Embryonic facial prominence (tissue), 1 donor: ENCODE measurements around the gene PPM1H.
"Not testable (repeated sequence)": the region's sequence is repeated elsewhere in the genome, so short reads cannot be mapped to it uniquely, and the experiment has no call there.

Experiments used
- DNase-seq: peaks from one replicate; pipeline ENCODE4 v3.0.0-alpha.2; 2016; ENCODE audit errors: extremely low spot score

Gene PPM1H

GRCh38 chr12:62834971-62835547 is 99.9 kb downstream of the PPM1H start:
- DNase-seq, result no peak

GRCh38 chr12:62834406-62834805 is 100.5 kb downstream of the PPM1H start:
- no peak for DNase-seq

DNA sequence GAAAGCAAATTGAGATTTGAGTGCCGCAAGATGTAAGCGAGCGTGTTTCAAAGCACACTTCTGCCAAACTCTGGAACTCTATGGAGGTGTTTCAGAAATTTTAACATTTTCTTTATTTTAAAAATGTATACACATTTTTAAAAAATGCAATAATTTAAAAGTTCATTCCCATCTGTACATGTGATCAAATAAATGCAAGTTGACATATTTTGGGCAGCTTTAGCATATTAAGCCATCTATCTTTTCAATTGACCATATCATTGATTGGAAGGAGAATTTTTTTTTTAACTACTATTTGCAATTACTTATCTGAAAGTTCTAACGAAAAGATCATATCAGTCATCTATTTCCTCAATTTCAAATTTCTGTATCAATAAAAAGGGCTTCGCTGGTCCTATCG is 101.3 kb downstream of the PPM1H start:
- DNase-seq, result no peak

DNA sequence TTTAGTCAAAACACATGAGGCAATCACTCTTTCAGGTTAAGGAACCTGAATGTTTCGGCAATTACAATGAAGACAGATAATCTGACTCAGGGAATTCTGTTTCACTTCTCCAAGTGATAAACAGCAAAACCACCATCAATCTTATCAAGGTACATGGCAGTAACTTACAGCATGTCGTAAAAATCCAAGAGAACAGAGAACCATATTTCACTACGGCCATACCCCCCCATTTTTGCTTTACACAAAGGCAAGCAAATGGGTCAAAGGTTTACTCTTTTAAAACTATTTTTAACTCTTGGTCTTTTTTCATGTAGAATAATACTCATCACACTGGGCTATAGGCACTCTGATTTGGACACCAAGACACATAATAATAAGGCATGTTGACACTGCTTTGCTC is 102.4 kb downstream of the PPM1H start:
- no peak for DNase-seq

GRCh38 chr12:62832027-62832426 is 102.9 kb downstream of the PPM1H start:
- no peak for DNase-seq

DNA sequence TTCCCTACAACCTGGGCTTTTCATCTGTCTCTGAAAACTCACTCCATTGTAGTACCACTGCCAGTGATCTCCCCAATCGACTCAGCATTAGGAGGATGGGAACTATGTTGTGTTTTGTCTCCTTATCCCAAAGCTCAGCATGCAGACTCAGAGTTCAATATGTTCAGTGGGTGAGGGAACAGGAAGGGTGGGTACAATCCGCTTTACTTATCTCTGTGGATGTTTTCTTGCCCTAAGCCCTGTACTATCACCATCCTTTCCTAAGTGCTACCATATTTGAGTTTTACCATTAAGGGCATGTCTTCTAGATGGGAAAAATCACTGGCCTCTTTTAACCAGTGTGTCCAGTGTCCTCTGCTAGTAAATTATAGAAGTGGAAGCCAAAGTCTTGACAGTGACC is 107.1 kb downstream of the PPM1H start:
- DNase-seq, result no peak

DNA sequence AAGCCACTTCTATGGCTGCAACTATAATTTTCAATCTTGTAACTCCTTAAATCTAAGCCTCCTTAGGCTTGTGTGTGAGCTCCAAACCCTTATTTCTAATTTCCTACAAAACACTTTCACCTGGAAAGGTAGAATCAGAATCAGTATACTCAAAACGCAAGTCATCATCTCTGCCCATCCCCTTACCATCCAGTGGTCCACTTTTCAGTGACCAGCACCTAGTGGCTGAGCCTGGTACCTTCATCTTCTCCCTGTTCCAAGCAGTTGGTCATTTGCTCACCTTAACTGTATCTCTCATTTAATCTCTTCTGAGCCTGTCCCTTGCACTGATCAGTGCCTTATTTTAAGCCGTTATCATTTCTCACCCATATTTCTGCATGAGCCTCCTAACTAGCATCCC is 107.9 kb downstream of the PPM1H start:
- no peak for DNase-seq

GRCh38 chr12:62817556-62818271 is 117.2 kb downstream of the PPM1H start:
- DNase-seq, result no peak

DNA sequence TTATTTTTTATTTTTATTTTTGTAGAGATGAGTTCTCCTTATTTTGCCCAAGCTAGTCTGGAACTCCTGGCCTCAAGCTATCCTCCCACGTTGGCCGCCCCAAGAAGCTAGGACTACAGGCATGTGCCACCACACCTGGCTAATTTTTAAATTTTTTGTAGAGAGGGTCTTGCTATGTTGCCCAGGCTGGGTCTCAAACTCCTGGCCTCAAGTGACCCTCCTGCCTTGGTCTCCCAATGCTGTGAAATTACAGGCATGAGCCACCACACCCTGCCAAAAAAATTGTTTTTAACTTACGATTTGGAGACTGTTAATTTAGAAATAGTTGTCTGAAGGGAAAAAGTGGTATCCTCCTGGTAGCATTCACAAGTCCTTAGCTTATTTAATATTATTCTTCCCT is 120.7 kb downstream of the PPM1H start:
- no peak for DNase-seq

DNA sequence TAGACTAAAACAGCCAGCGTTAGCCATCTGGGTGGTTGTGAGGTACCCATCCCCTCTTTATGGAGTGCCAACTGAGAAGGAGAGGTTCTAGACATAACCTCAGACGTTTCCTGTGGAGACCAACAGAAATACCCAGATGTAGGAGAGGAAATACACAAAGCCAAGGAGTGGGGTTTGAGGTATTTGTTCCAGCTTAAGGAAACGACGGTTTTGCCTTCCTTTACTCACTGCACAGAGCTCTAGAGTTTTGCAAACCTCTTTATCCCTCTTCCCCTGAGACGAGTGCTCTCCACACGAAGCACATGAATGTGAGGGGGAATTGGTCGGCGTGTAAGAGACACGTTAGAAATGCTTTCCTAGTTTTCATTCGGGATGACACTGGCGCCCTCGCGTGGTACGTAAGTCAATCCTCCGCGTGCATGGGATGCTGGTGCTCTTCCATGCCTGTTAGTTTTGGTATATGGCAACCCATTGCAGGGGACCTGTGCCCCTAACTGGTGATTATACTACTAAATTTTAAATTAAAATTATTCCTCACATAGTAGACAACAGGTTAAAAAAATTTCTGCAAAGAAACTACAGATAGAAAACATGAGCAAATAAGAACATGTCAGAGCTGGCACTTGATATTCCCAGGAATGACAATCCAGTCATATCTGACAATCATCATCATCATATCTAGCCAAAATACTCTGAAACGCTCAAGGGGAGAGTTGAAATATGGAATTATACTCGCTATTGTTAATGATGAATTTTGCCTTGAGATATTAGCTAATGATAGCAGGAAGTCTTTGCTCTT is 121.7 kb downstream of the PPM1H start:
- DNase-seq, result peak; percentile 36

- not testable (repeated sequence) for DNase-seq
Measured at GRCh38 chr12:62811481-62811880, 123.5 kb downstream of the PPM1H start.

DNA sequence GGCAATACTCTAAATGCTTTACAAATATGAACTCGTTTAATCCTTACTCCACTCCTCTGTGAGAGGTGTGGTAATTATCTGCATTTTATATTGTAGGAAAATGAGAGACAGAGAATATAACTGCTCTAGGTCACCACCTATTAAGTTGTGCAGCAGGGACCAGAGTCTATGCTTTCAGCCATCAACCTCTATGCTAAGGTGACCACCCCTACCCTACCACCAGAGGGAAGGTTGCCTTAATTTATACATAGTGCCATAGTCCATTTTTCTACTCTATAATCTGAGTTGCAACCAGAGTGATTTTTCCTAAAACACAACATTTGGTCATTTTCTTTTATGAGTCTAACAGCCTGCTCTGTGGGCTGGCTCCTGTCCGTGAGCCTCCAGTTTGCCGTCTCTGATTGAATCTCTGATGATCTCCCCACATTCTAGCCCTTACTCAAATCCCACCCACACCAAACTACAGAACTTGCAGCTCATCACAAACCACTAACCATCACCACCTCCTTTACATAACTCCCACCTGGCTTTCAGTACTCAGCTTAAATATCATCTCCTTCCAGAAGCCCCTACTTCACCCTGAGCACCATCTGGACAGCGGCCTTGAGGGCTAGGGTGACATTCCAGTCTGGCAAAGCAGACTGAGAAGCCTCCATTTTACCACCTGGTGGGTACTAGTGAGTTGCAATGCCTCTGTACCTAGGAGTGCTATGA is 126.6 kb downstream of the PPM1H start:
- no peak for DNase-seq

GRCh38 chr12:62806893-62807292 is 128.1 kb downstream of the PPM1H start:
- DNase-seq, result no peak

- DNase-seq, result no peak
Measured at GRCh38 chr12:62806244-62806836, 128.6 kb downstream of the PPM1H start.

GRCh38 chr12:62805517-62805916 is 129.4 kb downstream of the PPM1H start:
- no peak for DNase-seq

- no peak for DNase-seq
Measured at GRCh38 chr12:62803756-62804155, 131.2 kb downstream of the PPM1H start.

DNA sequence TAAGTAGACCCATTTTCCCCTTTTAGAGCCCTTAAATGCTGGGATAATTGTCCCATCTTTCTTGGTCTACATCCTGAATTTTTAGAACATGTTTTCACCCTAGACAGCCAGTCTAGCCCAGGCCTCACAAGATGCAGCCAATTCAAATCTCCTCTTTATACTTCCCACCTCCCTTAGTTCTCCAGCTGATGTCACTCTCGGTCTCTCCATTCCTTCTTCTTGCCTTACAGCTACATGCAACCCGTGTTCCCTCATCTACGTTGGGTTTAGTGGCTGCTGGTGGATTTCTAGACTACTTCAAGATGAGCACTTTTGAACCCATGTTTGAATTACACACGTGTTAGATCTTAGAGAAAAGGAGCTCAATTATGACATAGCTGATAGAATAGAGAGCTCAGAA is 132.0 kb downstream of the PPM1H start:
- DNase-seq, result no peak

DNA sequence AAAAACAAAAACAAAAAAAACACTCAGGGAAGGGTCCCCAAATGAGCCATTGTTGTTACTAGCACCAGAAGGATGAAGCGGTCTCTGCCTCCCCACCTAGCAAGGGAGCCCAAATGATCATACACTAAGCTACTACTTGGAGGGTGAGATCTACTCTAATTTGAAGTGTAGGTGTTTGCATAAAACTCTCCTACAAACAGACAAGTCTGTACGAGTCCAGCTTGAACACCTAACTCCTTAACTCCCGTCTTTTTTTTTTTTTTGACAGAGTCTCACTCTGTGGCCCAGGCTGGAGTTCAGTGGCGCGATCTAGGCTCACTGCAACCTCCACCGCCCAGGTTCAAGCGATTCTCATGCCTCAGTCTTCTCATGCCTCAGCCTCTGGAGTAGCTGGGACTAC is 132.6 kb downstream of the PPM1H start:
- DNase-seq, result no peak

GRCh38 chr12:62801796-62802195 is 133.2 kb downstream of the PPM1H start:
- no peak for DNase-seq

GRCh38 chr12:62800707-62801400 is 134.1 kb downstream of the PPM1H start:
- DNase-seq, result no peak

DNA sequence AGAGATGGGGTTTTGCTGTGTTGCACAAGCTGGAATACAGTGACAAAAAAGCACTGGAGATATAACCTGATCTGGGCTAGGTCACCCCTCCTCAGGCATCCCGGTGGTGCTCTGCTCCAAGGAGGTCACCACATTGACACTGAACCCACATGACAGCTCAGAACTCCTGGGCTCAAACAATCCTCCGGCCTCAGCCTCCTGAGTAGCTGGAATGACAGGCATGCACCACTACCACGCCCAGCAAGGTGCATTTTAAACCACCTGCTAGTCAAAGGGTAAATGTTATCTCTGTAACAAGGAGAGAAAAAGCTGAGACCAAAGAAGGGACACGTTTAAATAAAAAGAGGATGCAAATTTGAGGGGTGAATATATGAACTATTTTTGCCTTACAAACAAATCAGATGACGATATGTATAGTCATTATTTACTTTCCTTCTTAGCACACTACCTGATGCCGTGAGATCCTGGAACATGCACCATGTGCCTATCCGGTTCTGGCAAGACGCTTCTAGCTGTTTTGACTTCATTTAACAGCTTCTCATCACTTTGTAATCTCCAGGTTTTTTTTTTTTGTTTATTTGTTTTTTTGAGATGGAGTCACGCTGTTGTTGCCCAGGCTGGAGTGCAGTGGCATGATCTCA is 135.1 kb downstream of the PPM1H start:
- no peak for DNase-seq
